ENCODE results near the gene ZNF558.

Gene ZNF558
- 44.9 to 58.0 (median 55.3) reads per million in 4 experiments for total RNA-seq

DNA sequence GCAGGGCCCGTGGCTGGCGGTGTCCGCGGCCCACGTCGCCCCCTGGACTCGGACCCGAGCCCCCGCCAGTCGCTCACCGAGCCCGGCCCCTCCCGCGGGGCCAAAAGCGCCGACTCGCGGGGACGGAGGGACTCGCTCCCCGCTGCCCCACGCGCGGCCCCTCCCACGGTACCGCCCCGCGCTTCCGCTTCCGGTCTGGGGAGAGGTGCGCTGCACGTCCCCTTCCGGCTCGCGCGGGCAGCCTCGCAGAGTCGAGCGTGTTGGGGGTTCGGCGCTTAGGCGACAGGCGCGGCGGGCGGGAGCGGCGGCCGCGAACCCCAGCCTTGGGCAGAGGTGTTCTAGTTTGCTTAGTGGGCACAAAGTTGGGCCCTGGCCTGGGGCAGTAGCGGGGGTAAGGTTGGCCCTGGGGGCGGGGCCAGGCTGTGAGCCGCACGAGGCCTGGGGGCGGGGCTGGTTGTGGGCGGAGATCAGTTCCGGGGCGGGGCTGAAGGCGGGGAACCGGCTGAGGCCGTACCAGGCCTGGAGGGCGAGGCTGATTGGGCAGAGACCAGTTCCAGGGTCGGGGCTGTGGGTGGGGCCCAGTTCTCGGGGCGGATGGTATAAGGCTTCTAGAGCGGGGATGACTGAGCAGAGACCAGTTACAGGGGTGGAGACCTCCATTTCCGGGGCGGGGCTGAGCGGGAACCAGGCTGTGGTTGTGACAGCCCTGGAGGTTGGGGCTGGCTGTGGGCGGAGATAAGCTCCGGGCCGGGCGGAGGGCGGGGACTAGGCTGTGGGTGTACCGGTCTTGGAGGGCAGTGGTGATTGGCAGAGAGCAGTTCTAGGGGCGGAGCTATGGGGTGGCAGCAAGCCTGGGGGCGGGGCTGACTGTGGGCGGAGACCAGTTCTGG lies at the start of gene ZNF558, which contains the start of gene MBD3L1:
ZNF558 (minus strand) TSS at position 173 of the 890 bp plus-strand sequence. CDS start 9,645 bp downstream, outside the sequence.
MBD3L1 (plus strand) TSS at position 246 of the 890 bp plus-strand sequence. CDS start 10,302 bp downstream, outside the sequence.
- DNase-seq = peak; percentile 100

GRCh38 chr19:8881512-8881911 lies 49.4 kb upstream of the ZNF558 start:
- no peak for DNase-seq

GRCh38 chr19:8880868-8881488 lies 48.9 kb upstream of the ZNF558 start:
- DNase-seq = no peak

- DNase-seq = no peak
Measured at GRCh38 chr19:8877854-8878705, 46.0 kb upstream of the ZNF558 start.

DNA sequence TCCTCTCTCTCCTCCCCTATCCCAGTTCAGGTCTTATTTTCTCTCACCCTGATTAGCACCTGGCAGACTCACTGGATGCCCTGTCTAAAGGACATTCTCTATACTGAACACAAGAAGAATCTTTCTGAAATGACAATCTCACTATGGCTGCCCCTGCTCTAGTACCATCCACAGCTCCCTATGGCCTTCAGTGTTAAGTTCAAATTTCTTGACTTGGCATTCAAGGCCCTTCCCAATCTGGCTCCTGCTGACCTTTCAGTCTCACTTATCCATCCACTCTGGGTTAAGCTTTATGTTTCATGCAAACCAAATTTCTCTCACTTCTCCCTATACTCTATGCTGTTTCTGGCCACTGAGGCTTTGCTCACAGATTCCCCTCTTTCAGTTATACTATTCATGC lies 34.2 kb upstream of the ZNF558 start:
- no peak for DNase-seq

DNA sequence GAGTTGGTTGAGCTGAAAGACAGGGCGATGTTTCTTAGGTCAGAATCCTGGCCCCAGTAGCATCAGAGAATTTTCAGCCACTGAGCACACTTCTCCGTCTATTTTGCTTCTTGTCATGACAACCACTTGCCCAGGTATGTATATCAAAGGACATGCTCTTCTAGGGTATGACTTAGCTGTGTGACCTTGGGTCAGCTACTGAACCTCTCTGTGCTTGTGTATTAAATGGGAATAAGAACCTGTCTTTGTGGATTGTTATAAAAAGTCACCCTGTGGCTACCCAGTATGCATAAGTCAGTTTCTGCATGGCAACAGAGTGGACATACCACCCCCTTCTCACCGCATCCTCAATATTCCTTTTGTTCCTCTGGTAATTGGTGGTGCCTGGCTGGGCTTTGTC lies 26.2 kb upstream of the ZNF558 start:
- DNase-seq = no peak

DNA sequence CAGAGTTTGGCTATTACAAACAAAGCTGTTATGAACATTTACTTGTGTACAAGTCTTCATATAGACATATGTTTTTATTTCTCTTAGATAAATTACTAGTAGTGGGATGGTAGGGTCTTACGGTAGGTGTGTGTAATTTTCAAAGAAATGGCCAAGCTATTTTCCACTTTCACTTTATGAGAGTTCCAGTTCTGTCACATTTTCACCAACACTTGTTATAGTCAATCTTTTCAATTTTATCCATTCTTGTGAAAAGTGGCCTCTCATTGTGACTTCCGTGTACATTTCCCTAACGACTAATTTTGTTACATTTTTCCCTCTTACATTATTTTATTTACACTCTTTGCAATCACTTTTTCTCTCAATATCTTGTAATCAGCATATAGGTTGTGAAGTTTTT lies 18.4 kb upstream of the ZNF558 start:
- DNase-seq = no peak

DNA sequence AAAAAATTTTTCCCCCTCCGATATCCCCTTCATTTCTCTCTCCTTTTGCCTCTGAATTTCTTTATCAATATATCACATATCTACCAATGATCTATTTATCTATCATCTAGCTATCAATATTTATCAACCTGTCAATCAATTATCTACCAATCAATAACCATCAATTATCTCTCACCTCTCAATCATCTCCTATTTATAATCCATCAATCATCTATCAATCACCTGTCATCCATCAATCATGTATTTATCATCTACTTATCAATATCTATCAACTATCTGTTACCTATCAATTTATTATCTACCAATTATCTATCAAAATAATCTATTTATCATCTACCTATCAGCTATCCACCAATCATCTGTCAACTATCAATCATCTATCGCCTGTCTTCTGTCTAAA lies 17.1 kb upstream of the ZNF558 start:
- DNase-seq = no peak

GRCh38 chr19:8846819-8847218 lies 14.7 kb upstream of the ZNF558 start:
- no peak for DNase-seq

- DNase-seq = no peak
Measured at GRCh38 chr19:8840708-8841107, 8.6 kb upstream of the ZNF558 start.

GRCh38 chr19:8835877-8836276 lies 3.8 kb upstream of the ZNF558 start:
- DNase-seq = no peak

- no peak for DNase-seq
Measured at GRCh38 chr19:8835446-8835845, 3.3 kb upstream of the ZNF558 start.

DNA sequence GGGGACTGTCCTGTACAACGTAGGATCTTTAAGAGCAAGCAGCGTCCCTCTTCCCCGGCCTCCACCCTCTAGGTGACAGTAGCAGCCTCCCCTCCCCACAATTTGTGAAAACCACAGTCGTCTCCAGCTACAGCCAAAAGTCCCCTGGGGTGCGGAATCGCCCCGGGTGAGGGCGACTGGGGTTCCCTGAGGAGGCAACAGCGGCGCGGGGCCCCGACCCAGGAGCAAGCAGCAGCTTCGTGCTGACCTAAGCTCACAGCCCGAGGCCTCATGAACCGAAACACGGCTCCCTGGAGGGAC lies 322 bp downstream of the ZNF558 start:
- DNase-seq = no peak

GRCh38 chr19:8831373-8831772 lies 731 bp downstream of the ZNF558 start:
- DNase-seq = no peak

DNA sequence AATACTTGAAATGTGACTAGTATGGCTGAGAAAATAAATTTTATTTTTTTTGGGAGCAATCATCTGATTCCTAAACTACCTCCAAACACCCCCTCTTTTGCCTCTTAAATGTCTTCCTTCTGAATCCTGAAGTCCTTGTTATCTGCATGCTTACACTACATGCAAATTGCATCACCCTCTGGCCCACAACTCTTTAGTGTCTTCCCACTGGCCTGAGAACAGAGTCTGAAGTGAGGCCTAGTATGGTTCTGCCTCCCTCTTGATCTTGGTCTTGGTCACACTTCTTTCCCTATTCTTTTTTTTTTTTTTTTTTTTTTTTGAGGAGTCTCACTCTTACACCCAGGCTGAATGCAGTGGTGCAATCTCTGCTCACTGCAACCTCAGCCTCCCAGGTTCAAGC lies 4.8 kb downstream of the ZNF558 start:
- no peak for DNase-seq

DNA sequence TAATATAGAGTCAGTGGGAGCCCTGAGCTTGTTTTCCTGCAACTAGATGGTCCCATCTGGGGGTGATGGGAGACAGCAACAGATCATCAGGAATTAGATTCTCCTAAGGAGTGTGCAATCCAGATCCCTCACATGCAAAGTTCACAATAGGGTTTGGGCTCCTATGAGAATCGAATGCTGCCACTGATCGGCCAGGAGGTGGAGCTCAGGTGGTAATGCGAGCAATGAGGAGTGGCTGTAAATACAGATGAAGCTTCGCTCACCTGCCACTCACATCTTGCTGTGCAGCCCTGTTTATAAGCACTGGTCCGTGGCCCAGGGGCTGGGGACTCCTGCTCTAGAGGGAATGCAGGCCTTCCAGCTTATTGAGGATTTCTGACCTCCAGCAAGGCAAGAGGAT lies 5.7 kb downstream of the ZNF558 start:
- DNase-seq = no peak

DNA sequence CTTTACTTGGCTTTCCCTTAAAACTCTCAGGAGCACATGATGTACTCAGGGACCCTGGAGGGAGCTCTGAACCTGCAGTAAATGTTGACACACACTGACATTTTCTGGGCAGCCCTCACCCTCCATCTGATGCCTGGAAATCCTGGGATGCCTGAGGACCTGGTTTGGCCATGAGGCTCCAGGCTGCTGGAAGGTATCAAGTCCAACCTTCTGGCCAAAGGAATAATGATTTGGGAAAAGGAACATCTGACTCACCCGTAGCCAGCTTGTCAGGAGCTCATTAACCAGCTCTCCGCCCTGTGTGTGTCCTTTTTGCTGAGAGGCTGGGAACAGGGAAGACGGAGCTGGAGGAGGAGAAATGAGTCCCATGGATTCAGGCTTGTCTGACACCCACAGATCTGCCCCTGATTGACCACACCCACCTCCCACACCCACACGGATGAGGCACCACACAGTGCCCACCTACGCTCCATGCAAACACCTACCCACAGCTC lies 10.3 kb downstream of the ZNF558 start:
- no peak for DNase-seq

- DNase-seq = no peak
Measured at GRCh38 chr19:8820234-8820633, 11.9 kb downstream of the ZNF558 start.

DNA sequence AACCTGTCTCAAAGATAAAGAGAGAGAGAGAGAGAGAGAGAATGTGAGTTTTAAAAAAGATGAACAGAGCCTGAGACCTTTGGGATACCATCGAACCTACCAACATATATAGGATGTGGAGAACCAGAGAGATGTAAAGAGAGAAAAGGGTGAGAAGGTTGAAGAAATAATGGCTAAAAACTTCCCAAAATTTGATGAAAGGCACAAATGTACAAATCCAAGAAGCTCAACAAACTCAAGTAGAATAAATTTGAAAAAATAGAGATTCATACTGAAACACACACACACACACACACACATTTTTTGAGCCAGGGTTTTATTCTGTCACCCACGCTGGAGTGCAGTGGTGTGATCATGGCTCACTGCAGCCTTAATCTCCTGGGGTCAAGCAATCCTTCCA lies 16.3 kb downstream of the ZNF558 start:
- DNase-seq = no peak

- DNase-seq = no peak
Measured at GRCh38 chr19:8814176-8814575, 17.9 kb downstream of the ZNF558 start.

- DNase-seq = no peak
Measured at GRCh38 chr19:8811315-8812172, 20.6 kb downstream of the ZNF558 start.

DNA sequence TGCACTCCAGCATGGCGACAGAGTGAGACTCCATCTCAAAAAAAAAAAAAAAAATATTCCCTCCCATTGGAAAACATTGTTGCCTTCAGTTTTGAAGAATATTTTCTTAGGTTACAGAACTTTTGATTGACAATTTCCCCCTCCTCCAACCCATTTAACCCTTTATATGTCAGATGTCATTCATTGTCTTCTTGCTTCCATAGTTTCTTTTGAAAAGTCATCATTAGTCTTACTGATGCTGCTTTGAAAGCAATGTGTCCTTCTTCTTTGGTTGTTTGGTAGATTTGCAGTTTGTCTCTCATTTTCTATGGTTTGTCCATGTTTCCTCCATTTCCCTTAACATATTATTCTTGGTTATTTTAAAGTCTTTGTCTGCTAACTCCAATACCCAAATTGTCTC lies 25.4 kb downstream of the ZNF558 start:
- DNase-seq = no peak
